NCI-H1694 (cell line): ENCODE results near the gene DDX11.
"Not testable (repeated sequence)": the region's sequence is repeated elsewhere in the genome, so short reads cannot be mapped to it uniquely, and the experiment has no call there.

Experiments used
- DNase-seq: peaks from one replicate; lab custom pipeline; 2025; lab: John Stamatoyannopoulos, UW

The DDX11 gene

GRCh38 chr12:31073527-31074332 lies at the start of gene DDX11:
Gene DDX11, plus strand, starts transcription at chr12:31073860. Its CDS starts 4,534 bp downstream, at chr12:31078394.
- peak; percentile 96 for DNase-seq

GRCh38 chr12:31026202-31026601 lies 47.5 kb upstream of the DDX11 start:
- DNase-seq = no peak

DNA sequence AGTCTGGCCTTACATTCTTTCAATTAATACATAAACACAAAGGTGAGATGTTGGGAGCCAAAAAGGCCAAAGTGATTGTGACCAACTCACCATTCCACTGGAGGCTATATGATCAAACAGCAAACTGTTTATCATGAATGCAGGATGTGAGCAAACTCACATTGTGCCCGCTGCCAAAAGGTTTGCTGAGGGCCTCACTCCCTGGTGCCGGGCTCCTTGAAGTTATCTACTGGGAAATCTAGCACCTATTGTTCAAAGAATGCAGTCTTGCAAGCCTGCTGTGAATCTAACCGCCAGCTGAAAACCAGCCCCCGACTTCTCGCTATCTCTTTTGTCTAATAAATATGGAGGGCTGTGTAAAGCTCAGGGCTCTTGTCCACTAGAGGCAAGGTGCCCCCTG lies 46.7 kb upstream of the DDX11 start:
- not testable (repeated sequence) for DNase-seq

DNA sequence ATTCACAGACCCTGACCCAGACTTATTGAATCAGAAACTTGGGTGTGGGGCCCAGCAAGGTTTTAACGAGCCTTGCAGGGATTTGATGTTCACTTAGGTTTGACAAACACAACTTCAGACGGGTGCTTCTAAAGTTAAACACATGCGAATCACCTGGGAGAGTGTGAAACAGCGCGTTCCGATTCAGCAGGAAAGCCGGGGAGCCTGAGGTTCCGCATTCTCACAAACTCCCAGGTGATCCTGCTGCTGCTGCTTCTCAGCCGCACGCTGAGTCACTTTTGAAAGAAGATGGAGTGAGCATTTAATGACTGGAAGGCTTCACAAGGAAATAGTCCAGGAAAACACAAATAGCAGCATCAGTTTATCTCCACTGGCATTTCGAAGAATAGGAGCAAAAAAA lies 44.2 kb upstream of the DDX11 start:
- DNase-seq = no peak

- no peak for DNase-seq
These were observed 43.6 kb upstream of the DDX11 start for GRCh38 chr12:31029916-31030562.

DNA sequence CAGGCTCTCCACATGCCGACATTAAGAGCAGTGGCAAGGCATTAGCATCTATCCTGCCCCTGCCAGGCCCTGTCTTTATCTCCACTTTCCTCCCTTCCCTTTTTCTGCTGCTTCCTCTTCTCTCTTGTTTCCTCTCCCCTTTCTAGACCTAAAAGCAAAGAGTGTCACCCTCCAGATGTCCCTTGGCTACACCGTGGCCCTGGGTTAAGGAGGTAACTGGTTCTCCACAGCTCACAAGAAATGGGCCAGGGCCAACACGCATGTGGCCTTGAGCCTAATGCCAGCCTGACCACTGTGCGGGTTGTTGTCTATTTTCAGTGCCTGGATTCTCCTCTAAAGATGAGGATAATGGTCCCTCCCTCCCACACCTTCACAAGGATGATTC lies 41.7 kb upstream of the DDX11 start:
- DNase-seq = no peak

DNA sequence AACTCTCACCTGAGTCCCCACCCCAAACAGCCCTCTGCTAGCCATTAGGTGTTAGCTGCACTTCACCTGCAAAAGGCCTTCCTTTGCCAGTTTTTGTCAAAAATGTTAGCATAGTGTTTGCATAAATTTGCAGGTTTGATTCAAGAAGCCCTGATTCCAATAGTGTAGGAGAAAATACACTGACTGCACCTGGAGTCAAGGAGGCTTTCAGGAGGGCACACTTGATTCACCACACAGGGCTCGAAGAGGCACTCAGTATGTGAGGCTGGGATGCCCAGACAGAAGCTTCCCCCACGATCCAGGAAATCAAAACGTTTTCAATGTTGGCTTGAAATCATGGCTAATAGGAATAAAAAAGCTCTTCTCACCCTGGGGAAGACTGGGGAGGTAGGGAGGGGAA lies 40.5 kb upstream of the DDX11 start:
- DNase-seq = no peak

DNA sequence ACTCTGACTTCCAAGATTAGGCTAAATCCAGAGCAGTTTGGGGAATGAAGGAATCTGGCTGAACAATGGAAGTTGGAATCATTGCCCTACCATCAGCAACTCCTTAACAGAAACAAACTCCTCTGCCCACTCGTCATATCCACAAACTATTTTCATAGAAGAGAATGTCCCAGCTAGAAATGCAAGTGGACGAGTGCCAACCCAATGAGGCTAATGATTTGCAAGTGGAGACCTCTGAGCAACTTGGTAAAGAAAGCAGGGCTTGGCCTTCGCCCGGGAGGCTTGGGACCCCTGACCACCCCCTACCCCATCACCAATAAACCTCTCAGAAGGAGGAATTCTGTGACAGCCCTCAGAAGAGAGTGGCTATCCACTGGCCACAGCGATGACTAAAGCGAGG lies 40.0 kb upstream of the DDX11 start:
- no peak for DNase-seq

DNA sequence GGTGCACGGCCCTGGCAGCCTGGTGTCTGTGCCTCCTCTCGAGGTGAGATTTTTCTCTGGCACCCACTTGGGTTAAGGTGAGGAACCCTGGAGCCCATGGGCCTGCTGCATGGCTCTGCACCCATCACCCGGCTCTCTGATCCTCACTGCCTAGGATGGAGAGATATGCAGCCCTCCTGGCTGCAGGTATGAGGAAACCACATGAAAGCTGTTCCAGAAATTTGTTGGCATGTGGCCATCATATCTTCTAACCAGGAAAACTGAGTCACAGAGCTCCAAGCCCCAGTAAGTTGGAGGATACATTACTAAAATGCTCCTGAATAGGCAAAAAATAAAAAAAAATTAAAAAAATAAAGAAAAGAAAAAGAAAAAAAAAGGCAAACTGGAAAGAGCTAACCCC lies 39.3 kb upstream of the DDX11 start:
- no peak for DNase-seq

- no peak for DNase-seq
These were observed 38.4 kb upstream of the DDX11 start for GRCh38 chr12:31035226-31035625.

- DNase-seq = no peak
These were observed 37.5 kb upstream of the DDX11 start for GRCh38 chr12:31035967-31036665.

- no peak for DNase-seq
These were observed 36.6 kb upstream of the DDX11 start for GRCh38 chr12:31037028-31037427.

- DNase-seq = no peak
These were observed 35.7 kb upstream of the DDX11 start for GRCh38 chr12:31037931-31038330.

GRCh38 chr12:31041033-31041564 lies 32.6 kb upstream of the DDX11 start:
- no peak for DNase-seq

GRCh38 chr12:31050143-31050542 lies 23.5 kb upstream of the DDX11 start:
- not testable (repeated sequence) for DNase-seq

DNA sequence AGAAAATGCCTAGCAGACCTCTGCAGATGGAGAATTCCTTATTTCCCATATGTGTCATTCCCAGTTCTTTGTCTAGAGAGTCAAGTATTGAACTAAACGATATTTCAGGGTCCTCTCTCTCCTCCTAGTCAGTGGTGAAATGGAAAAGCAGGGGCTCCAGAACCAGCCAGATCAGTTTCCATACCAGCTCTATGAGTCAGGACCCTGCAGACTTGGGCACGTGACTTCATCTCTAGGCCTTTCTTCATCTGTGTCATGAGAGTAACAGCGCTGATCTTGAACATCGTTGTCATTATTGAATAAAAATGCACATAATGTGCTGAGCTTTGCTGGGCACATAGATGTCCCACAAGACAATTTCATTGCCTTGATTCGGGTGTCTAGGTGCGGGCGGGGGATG lies 23.1 kb upstream of the DDX11 start:
- DNase-seq = not testable (repeated sequence)

GRCh38 chr12:31051692-31052091 lies 22.0 kb upstream of the DDX11 start:
- DNase-seq = not testable (repeated sequence)

DNA sequence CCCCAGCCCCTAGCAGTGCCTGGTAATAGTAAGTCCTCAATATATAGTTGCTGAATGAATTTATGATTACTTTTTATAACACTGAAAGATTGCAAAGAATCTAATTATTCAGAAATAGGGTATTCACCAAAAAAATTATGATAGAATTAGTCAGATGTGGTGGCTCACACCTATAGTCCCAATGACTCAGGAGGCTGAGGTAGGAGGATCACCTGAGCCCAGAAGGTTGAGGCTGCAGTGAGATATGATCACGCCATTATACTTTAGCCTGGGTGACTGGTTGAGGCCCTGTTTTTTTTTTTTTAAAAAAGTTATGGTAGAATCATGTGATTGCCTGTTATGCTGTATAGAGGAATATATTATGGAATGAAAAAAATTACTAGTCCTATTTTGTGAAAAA lies 21.5 kb upstream of the DDX11 start:
- DNase-seq = not testable (repeated sequence)

DNA sequence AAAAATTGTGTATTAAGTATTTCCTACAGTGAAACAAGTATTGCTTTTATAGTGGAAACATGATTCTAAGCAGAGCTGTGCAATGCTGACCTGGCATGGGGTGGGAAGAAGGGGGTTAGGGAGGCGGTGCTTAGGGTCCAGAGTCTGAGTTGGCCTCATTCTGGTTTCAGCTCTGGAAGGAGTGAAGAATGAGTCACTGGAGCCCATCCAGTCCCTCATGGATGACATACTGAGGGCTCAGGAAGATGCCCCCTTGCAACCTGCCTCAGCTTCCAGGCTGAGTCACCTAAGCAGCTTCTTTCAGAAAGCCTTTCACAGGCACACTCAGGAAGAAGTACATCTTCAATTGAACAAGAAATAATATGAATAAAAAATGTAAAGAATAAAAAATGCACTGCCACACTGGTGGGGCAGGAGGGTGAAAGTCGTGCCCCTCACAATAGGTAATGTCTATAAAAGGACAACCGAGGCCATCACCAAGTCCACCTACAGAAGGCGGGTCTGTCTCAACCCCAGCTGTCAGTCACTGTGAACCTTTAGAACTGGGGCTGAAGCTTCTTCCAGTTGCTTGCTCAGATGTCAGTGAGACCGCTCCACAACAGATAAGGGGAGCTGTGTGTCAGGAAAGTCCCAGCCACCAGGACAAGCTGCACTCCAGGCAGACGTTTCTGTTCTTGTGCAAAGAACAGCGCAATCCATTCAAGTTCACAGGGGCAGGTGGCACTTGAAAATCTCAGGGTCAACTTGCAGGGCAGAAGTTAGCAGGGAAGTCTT lies 20.8 kb upstream of the DDX11 start:
- DNase-seq = not testable (repeated sequence)

GRCh38 chr12:31053944-31054343 lies 19.7 kb upstream of the DDX11 start:
- DNase-seq = peak; percentile 56

GRCh38 chr12:31057671-31058070 lies 16.0 kb upstream of the DDX11 start:
- no peak for DNase-seq

DNA sequence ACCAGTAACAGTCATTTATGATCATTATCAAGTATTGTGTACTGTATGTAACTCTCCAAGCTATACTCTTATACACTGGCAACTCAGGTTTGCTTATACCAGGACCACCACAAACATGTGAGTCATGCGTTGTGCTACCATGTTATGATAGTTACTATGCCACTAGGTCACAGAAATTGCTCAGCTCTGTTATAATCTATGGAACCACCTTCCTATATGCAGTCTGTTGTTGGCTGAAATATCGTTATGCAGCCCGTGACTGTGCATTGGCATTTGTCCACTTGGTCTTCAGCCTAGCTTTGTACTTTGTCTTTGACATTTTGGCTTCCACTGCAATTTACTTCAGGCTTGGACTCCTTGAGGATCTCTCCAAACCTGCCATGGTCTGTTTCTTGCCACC lies 7.5 kb upstream of the DDX11 start:
- not testable (repeated sequence) for DNase-seq
